Activated naive CD8-positive, alpha-beta T cell (primary cell): ENCODE data around the gene SLC17A4.
"Not testable (repeated sequence)": the region's sequence is repeated elsewhere in the genome, so short reads cannot be mapped to it uniquely, and the experiment has no call there.

Source experiments
- H3K27ac Mint-ChIP-seq: one replicate; pipeline ENCODE4 v1.8.0; 2021; ENCODE audit warnings: mixed read lengths
- H3K27me3 Mint-ChIP-seq: one replicate; pipeline ENCODE4 v1.8.0; 2021; ENCODE audit warnings: mixed read lengths
- H3K36me3 Mint-ChIP-seq: one replicate; pipeline ENCODE4 v1.8.0; 2021; ENCODE audit warnings: mixed read lengths
- H3K4me1 Mint-ChIP-seq: one replicate; pipeline ENCODE4 v1.8.0; 2021; ENCODE audit warnings: low read depth, mixed read lengths
- H3K4me3 Mint-ChIP-seq: one replicate; pipeline ENCODE4 v1.8.0; 2021; ENCODE audit warnings: mild to moderate bottlenecking, mixed read lengths
- H3K9me3 Mint-ChIP-seq: one replicate; pipeline ENCODE4 v1.8.0; 2021; ENCODE audit warnings: low read depth, mixed read lengths

Gene SLC17A4

GRCh38 chr6:25743868-25744267 lies 10.7 kb upstream of the SLC17A4 start:
- peaks cover 3% of the 10 kb centered on the region for H3K27me3 Mint-ChIP-seq
- H3K27ac Mint-ChIP-seq: no peak overlapping the region
- no peaks in the 10 kb centered on the region for H3K4me1 Mint-ChIP-seq
- H3K4me3 Mint-ChIP-seq: no peak overlapping the region
- H3K9me3 Mint-ChIP-seq: no peaks in the 10 kb centered on the region
- H3K36me3 Mint-ChIP-seq: peaks cover 5% of the 10 kb centered on the region

- Mint-ChIP-seq H3K27ac (no peak overlapping the region), H3K27me3 (peaks cover under 1% of the 10 kb centered on the region), H3K4me3 (no peak overlapping the region), H3K9me3 (no peaks in the 10 kb centered on the region), H3K4me1 (no peaks in the 10 kb centered on the region), H3K36me3 (peaks cover 5% of the 10 kb centered on the region)
Measured at GRCh38 chr6:25745836-25746235, 8.7 kb upstream of the SLC17A4 start.

GRCh38 chr6:25746968-25747367 lies 7.6 kb upstream of the SLC17A4 start:
- H3K36me3 Mint-ChIP-seq: peaks cover 5% of the 10 kb centered on the region
- no peaks in the 10 kb centered on the region for H3K4me1 Mint-ChIP-seq
- H3K27me3 Mint-ChIP-seq: no peaks in the 10 kb centered on the region
- H3K4me3 Mint-ChIP-seq: no peak overlapping the region
- no peaks in the 10 kb centered on the region for H3K9me3 Mint-ChIP-seq
- no peak overlapping the region for H3K27ac Mint-ChIP-seq

GRCh38 chr6:25747477-25747876 lies 7.1 kb upstream of the SLC17A4 start:
- no peaks in the 10 kb centered on the region for H3K9me3 Mint-ChIP-seq
- H3K4me3 Mint-ChIP-seq: no peak overlapping the region
- H3K36me3 Mint-ChIP-seq: peaks cover 5% of the 10 kb centered on the region

GRCh38 chr6:25748049-25748448 lies 6.5 kb upstream of the SLC17A4 start:
- Mint-ChIP-seq H3K9me3 (no peaks in the 10 kb centered on the region), H3K36me3 (peaks cover 5% of the 10 kb centered on the region), H3K4me3 (no peak overlapping the region), H3K27me3 (no peaks in the 10 kb centered on the region), H3K27ac (no peak overlapping the region), H3K4me1 (no peaks in the 10 kb centered on the region)

More at GRCh38 chr6:25747477-25747876, 7.1 kb upstream of the SLC17A4 start:
- no peaks in the 10 kb centered on the region for H3K4me1 Mint-ChIP-seq
- H3K27me3 Mint-ChIP-seq: no peaks in the 10 kb centered on the region
- H3K27ac Mint-ChIP-seq: no peak overlapping the region

- H3K4me3 Mint-ChIP-seq, H3K4me1 Mint-ChIP-seq, H3K36me3 Mint-ChIP-seq, H3K27me3 Mint-ChIP-seq, H3K9me3 Mint-ChIP-seq, H3K27ac Mint-ChIP-seq: not testable (repeated sequence)
Measured at GRCh38 chr6:25748601-25749517, 5.7 kb upstream of the SLC17A4 start.

GRCh38 chr6:25749837-25750236 lies 4.7 kb upstream of the SLC17A4 start:
- no peak overlapping the region for H3K4me3 Mint-ChIP-seq

GRCh38 chr6:25750906-25751305 lies 3.6 kb upstream of the SLC17A4 start:
- Mint-ChIP-seq H3K27me3 (no peaks in the 10 kb centered on the region), H3K9me3 (no peaks in the 10 kb centered on the region), H3K4me3 (no peak overlapping the region), H3K4me1 (no peaks in the 10 kb centered on the region), H3K36me3 (peaks cover 5% of the 10 kb centered on the region), H3K27ac (no peak overlapping the region)

More at GRCh38 chr6:25749837-25750236, 4.7 kb upstream of the SLC17A4 start:
- Mint-ChIP-seq H3K4me1 (no peaks in the 10 kb centered on the region), H3K27me3 (no peaks in the 10 kb centered on the region), H3K27ac (no peak overlapping the region), H3K36me3 (peaks cover 5% of the 10 kb centered on the region), H3K9me3 (no peaks in the 10 kb centered on the region)

GRCh38 chr6:25753079-25753478 lies 1.5 kb upstream of the SLC17A4 start:
- H3K4me1 Mint-ChIP-seq: no peaks in the 10 kb centered on the region
- H3K27me3 Mint-ChIP-seq: no peaks in the 10 kb centered on the region
- no peak overlapping the region for H3K27ac Mint-ChIP-seq
- H3K4me3 Mint-ChIP-seq: no peak overlapping the region
- H3K36me3 Mint-ChIP-seq: no peaks in the 10 kb centered on the region
- H3K9me3 Mint-ChIP-seq: no peaks in the 10 kb centered on the region

- no peak overlapping the region for H3K4me3 Mint-ChIP-seq
- H3K9me3 Mint-ChIP-seq: no peaks in the 10 kb centered on the region
- peaks cover 4% of the 10 kb centered on the region for H3K27me3 Mint-ChIP-seq
- no peaks in the 10 kb centered on the region for H3K36me3 Mint-ChIP-seq
- H3K27ac Mint-ChIP-seq: no peak overlapping the region
- H3K4me1 Mint-ChIP-seq: no peaks in the 10 kb centered on the region
Measured at GRCh38 chr6:25755483-25755882, 941 bp downstream of the SLC17A4 start.

GRCh38 chr6:25756382-25757363 lies 2.1 kb downstream of the SLC17A4 start:
- Mint-ChIP-seq H3K36me3 (no peaks in the 10 kb centered on the region), H3K9me3 (no peaks in the 10 kb centered on the region), H3K4me3 (no peak overlapping the region), H3K27ac (no peak overlapping the region), H3K4me1 (no peaks in the 10 kb centered on the region), H3K27me3 (peaks cover 4% of the 10 kb centered on the region)

GRCh38 chr6:25757936-25758642 lies 3.5 kb downstream of the SLC17A4 start:
- H3K27me3 Mint-ChIP-seq: peaks cover 4% of the 10 kb centered on the region
- no peaks in the 10 kb centered on the region for H3K36me3 Mint-ChIP-seq
- H3K4me1 Mint-ChIP-seq: no peaks in the 10 kb centered on the region
- no peak overlapping the region for H3K4me3 Mint-ChIP-seq
- H3K27ac Mint-ChIP-seq: no peak overlapping the region
- no peaks in the 10 kb centered on the region for H3K9me3 Mint-ChIP-seq

GRCh38 chr6:25764611-25765010 lies 10.1 kb downstream of the SLC17A4 start:
- Mint-ChIP-seq H3K27me3 (peaks cover 3% of the 10 kb centered on the region), H3K9me3 (no peaks in the 10 kb centered on the region), H3K27ac (no peak overlapping the region), H3K4me1 (no peaks in the 10 kb centered on the region), H3K4me3 (no peak overlapping the region), H3K36me3 (no peaks in the 10 kb centered on the region)

GRCh38 chr6:25768566-25768965 lies 14.0 kb downstream of the SLC17A4 start:
- peaks cover 3% of the 10 kb centered on the region for H3K27me3 Mint-ChIP-seq
- no peak overlapping the region for H3K27ac Mint-ChIP-seq

More at GRCh38 chr6:25768566-25768965, 14.0 kb downstream of the SLC17A4 start:
- no peaks in the 10 kb centered on the region for H3K4me1 Mint-ChIP-seq
- H3K36me3 Mint-ChIP-seq: no peaks in the 10 kb centered on the region
- H3K9me3 Mint-ChIP-seq: no peaks in the 10 kb centered on the region
- no peak overlapping the region for H3K4me3 Mint-ChIP-seq
